BE2C (cell line): ENCODE data around the gene CTTN.
A peak's percentile ranks its signal among the peaks of the same experiment; 100 is the strongest.

ENCODE experiments used
- DNase-seq: peaks from one replicate; pipeline ENCODE4 v3.0.0-alpha.2; 2020
- H3K27me3 ChIP-seq: fragments of 250-450 bp; sonication (Bioruptor Pico); 2 replicates; pipeline ENCODE4 v1.5.1; 2020; ENCODE audit warnings: mild to moderate bottlenecking
- H3K36me3 ChIP-seq: fragments of 250-450 bp; sonication (Bioruptor Pico); 2 replicates; pipeline ENCODE4 v1.5.1; 2020; ENCODE audit warnings: mild to moderate bottlenecking
- H3K4me1 ChIP-seq: fragments of 250-450 bp; sonication (Bioruptor Pico); 2 replicates; pipeline ENCODE4 v1.5.1; 2020
- H3K4me3 ChIP-seq: 2 replicates; pipeline ENCODE4 v1.5.1; 2011; ENCODE audit warnings: low read depth, low read length
- H3K9me3 ChIP-seq: fragments of 250-450 bp; sonication (Bioruptor Pico); 2 replicates; pipeline ENCODE4 v1.5.1; 2020
- TF ChIP-seq, protein P1 (sequence below): IDR thresholded peaks from 2 replicates; pipeline ENCODE4 v1.5.1; 2012; ENCODE audit warnings: mild to moderate bottlenecking, low read depth, low read length

Gene CTTN

DNA sequence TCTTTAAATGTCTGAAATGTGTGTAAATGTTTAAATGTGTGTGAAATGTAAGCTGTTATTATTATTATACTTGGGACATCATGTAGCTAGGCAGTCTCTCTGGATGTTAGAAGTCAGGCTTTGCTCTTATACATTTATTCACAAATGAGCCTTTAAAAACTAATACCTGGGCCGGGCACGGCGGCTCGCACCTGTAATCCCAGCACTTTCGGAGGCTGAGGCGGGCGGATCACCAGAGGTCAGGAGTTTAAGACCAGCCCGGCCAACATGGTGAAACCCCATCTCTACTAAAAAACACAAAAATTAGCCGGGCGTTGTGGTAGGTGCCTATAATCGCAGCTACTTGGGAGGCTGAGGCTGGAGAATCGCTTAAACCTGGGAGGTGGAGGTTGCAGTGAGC, 21.7 kb upstream of the CTTN start:
- H3K4me1 ChIP-seq, result no peaks in the 10 kb centered on the region
- H3K4me3 ChIP-seq, result no peak overlapping the region
- DNase-seq, result no peak
- H3K27me3 ChIP-seq, result no peaks in the 10 kb centered on the region
- H3K36me3 ChIP-seq, result peaks cover 42% of the 10 kb centered on the region
- no peaks in the 10 kb centered on the region for H3K9me3 ChIP-seq
- TF ChIP-seq, protein P1, sequence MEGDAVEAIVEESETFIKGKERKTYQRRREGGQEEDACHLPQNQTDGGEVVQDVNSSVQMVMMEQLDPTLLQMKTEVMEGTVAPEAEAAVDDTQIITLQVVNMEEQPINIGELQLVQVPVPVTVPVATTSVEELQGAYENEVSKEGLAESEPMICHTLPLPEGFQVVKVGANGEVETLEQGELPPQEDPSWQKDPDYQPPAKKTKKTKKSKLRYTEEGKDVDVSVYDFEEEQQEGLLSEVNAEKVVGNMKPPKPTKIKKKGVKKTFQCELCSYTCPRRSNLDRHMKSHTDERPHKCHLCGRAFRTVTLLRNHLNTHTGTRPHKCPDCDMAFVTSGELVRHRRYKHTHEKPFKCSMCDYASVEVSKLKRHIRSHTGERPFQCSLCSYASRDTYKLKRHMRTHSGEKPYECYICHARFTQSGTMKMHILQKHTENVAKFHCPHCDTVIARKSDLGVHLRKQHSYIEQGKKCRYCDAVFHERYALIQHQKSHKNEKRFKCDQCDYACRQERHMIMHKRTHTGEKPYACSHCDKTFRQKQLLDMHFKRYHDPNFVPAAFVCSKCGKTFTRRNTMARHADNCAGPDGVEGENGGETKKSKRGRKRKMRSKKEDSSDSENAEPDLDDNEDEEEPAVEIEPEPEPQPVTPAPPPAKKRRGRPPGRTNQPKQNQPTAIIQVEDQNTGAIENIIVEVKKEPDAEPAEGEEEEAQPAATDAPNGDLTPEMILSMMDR, result no peak

DNA sequence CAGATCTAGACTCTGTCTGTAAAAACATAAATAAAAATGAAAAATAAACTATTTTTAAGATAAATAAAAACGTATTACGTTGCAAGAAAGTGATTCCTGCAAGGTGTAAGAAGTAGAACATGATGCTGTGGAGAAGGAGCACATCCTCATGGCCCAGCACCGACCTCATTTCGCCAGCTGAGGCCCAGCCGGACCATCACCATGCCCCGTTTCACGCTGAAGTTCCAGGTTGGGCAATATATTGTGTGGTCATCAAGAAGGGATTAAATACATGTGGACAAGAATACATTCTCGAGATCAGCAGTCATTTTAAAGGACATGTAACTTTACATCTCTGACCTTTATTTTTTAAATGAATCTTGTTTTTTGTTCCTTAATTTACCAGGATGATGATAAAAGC, 20.7 kb upstream of the CTTN start:
- DNase-seq, result no peak
- Histone ChIP-seq H3K9me3 (no peaks in the 10 kb centered on the region), H3K4me3 (no peak overlapping the region), H3K27me3 (no peaks in the 10 kb centered on the region), H3K36me3 (peaks cover 41% of the 10 kb centered on the region), H3K4me1 (no peaks in the 10 kb centered on the region)
- TF ChIP-seq, protein P1, result no peak

DNA sequence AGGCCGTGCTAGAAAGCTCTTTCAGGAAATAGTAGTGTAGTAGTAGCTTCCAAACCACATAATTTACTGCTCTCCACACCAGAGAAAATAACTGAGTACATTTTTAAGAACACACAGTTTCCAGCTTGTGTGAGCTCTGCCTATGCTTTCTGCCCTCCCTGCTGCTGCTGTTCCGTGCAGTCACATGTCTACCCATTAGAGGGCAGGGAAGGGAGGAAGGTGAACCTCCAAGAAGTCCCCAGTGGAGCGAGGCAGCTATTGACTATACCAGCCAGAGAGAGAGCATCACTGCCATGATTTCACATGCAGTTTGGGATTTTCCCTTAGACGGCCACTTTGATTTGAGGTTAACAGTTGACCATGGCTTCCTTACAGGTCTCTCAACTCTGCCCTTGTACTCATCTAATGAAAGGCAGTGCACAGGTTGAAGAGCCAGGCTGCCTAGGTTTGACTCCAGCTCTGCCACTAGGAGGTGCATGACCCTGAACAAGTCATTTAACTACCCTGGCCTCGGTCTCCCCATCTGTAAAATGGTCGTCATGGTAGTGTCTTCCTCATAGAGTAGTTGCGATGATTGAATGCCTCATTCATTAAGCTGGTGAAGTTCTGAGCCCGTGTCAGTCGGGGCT, 19.7 kb upstream of the CTTN start:
- Histone ChIP-seq H3K36me3 (peaks cover 40% of the 10 kb centered on the region), H3K4me3 (no peak overlapping the region), H3K27me3 (no peaks in the 10 kb centered on the region), H3K9me3 (no peaks in the 10 kb centered on the region), H3K4me1 (no peaks in the 10 kb centered on the region)
- TF ChIP-seq, protein P1, result peak; percentile 5; the same call in 1 of the 2 replicates
- DNase-seq, result no peak

DNA sequence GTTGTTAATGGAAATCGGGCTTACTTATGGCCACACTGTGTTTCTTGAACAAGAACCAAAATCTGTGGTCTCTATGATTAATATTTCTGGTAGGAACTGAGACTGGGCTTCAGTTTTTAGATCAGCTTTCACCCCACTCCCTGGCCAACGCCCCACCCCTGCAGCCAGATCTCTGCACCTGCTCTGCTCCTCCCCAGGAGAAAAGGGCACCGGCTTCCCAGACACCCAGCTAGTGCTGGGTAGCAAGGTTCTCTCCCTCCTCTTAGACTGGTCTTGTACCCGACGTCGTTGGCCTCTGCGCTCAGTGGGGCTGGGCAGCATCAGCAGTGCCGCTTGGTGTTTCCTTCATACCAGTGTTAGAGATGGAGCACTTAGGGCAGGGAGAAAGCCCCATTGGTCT, 17.0 kb upstream of the CTTN start:
- Histone ChIP-seq H3K9me3 (no peaks in the 10 kb centered on the region), H3K4me1 (no peaks in the 10 kb centered on the region), H3K27me3 (no peaks in the 10 kb centered on the region), H3K36me3 (peaks cover 32% of the 10 kb centered on the region), H3K4me3 (no peak overlapping the region)
- TF ChIP-seq, protein P1, result no peak
- no peak for DNase-seq

DNA sequence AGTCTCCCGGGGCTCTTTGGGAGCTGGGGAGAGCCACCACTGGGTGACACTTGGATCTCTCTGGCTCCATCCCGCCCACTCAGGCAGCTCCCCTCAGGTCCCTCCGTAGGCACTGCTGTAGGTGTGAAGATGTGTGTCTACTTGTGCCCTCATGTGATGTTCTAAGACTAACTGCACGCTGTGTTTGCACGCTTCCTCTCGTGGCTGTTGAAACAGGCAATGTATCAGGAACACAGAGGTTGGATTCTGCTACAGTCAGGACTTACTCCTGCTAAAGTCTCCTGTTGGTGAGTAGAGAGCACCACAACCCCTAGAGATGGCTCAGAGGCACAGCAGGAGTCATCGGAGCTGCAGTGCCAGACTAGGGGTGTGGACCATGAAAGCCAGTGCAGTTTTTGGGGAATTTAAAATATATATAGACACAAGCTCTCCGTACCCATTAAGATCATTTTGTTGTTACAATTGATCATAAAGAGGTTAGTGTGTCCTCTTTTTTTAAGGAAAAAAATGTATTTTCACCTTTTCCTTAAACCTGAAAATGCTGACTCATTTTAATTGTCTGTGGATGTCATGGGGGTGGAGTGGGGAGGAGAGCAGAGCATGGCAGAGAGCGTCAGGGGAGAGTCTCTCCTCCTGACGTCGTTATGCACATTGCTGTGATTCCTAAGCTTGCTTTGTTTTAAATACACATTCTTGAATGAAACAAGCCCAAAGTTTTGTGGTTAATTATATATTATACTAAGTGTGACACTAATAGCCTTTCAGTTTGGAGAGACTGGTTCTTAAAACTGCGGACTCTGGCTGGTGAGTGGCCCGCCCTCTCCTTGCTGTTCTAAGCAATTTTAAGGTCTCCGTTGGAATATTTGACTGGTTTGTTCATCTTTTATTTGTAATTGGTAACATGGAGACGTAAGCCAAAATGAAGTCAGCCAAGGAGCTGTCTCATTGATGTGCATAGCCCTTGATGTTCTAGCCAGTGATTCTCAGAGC, 16.2 kb upstream of the CTTN start:
- peaks cover 29% of the 10 kb centered on the region for H3K36me3 ChIP-seq
- no peak for DNase-seq
- H3K9me3 ChIP-seq, result no peaks in the 10 kb centered on the region
- H3K4me1 ChIP-seq, result no peaks in the 10 kb centered on the region
- H3K27me3 ChIP-seq, result no peaks in the 10 kb centered on the region
- no peak overlapping the region for H3K4me3 ChIP-seq
- TF ChIP-seq, protein P1, result no peak
